Choroid plexus epithelial cell (primary cell): ENCODE results near the gene ATRNL1.

Experiments
- DNase-seq: peaks from one replicate; pipeline ENCODE4 v3.0.0-alpha.2; 2010; ENCODE audit warnings: low read depth
- H3K4me3 ChIP-seq: 2 replicates; pipeline ENCODE4 v1.5.1; 2011; ENCODE audit warnings: low read depth, mild to moderate bottlenecking, control low read depth, low read length, moderate library complexity
- CTCF ChIP-seq: conservative IDR thresholded peaks from 2 replicates; pipeline ENCODE4 v1.5.1; 2011; ENCODE audit warnings: low read depth, mild to moderate bottlenecking, control low read depth, inconsistent platforms, low read length, moderate library complexity

The ATRNL1 gene

GRCh38 chr10:115059301-115059898 is 33.8 kb upstream of the ATRNL1 start:
- TF ChIP-seq CTCF = no peak
- H3K4me3 ChIP-seq = no peak overlapping the region
- DNase-seq = no peak

GRCh38 chr10:115063701-115064658 is 29.2 kb upstream of the ATRNL1 start:
- no peak for DNase-seq
- no peak overlapping the region for H3K4me3 ChIP-seq
- no peak for TF ChIP-seq CTCF

GRCh38 chr10:115065801-115066200 is 27.4 kb upstream of the ATRNL1 start:
- DNase-seq = no peak
- no peak overlapping the region for H3K4me3 ChIP-seq
- no peak for TF ChIP-seq CTCF

- no peak for TF ChIP-seq CTCF
- DNase-seq = no peak
- H3K4me3 ChIP-seq = no peak overlapping the region
These were observed 26.6 kb upstream of the ATRNL1 start for GRCh38 chr10:115066528-115066927.

- DNase-seq = no peak
- no peak overlapping the region for H3K4me3 ChIP-seq
- no peak for TF ChIP-seq CTCF
These were observed 19.4 kb upstream of the ATRNL1 start for GRCh38 chr10:115073796-115074195.

- TF ChIP-seq CTCF = no peak
- H3K4me3 ChIP-seq = no peak overlapping the region
- DNase-seq = peak; percentile 72
These were observed 10.7 kb upstream of the ATRNL1 start for GRCh38 chr10:115082506-115082905.
